ENCODE results near the gene FBXO47.

GRCh38 chr17:38903404-38903803 is 63.8 kb downstream of the FBXO47 start:
- no peak for TF ChIP-seq GATA2 (IDR thresholded peaks at IDR 0.05; ENCODE audit: low read depth, low read length)
- TF ChIP-seq GATA3 (IDR thresholded peaks at IDR 0.05; ENCODE audit: low read depth, low read length), result no peak
